Gastrocnemius medialis (tissue), 4 donors: ENCODE data around the gene GMFB. TPM values are rescaled to one million over a fixed set of nuclear protein-coding genes. Genes with fewer than 3 reads are reported as not detected.

Experiments used
- ATAC-seq, 2 donors: fragments of 150-250 bp; one replicate each; pipeline ENCODE4 v1.9.1; 2016
- DNase-seq, 2 donors: peaks; one replicate each; pipeline ENCODE4 v3.0.0-alpha.2; 2019
- H3K27ac ChIP-seq, 4 donors: fragments of 200-600 bp; sonication (generic); 1 replicate in 1 of 4; 2 replicates in 3 of 4; pipeline ENCODE4 v1.5.1; 2016 to 2018; ENCODE audit warnings: mild to moderate bottlenecking in 2 of 4, moderate library complexity in 1 of 4
- H3K27me3 ChIP-seq, 3 donors: fragments of 200-600 bp; sonication (generic) in 2 of 3; 1 replicate in 1 of 3; 2 replicates in 2 of 3; pipeline versions ENCODE4 v1.5.1 to v1.6.0; 2016 to 2019; ENCODE audit warnings: mild to moderate bottlenecking in 1 of 3, moderate library complexity in 1 of 3
- H3K36me3 ChIP-seq, 2 donors: fragments of 200-600 bp; sonication (generic) in 1 of 2; one replicate each; pipeline ENCODE4 v1.5.1; 2017 to 2018
- H3K4me1 ChIP-seq, 2 donors: fragments of 200-600 bp; sonication (generic) in 1 of 2; one replicate each; pipeline ENCODE4 v1.5.1; 2016 to 2017; ENCODE audit warnings: mild to moderate bottlenecking in 2 of 2
- H3K4me3 ChIP-seq, 4 donors: fragments of 200-600 bp; sonication (generic) in 3 of 4; 1 replicate in 1 of 4; 2 replicates in 3 of 4; pipeline ENCODE4 v1.5.1; 2016 to 2019; ENCODE audit warnings: mild to moderate bottlenecking in 2 of 4
- H3K9me3 ChIP-seq, 3 donors: fragments of 200-600 bp; sonication (generic) in 2 of 3; 1 replicate in 1 of 3; 2 replicates in 2 of 3; pipeline ENCODE4 v1.5.1; 2016 to 2019
- POLR2A ChIP-seq, 2 donors: fragments of 450-650 bp; IDR thresholded peaks; one replicate each; pipeline ENCODE4 v1.6.1; 2017; ENCODE audit warnings: antibody characterized with exemption in 2 of 2, mild to moderate bottlenecking in 2 of 2, moderate library complexity in 2 of 2
- in situ Hi-C, 4 donors: fragments of 200-750 bp; cut with MboI; loops; one replicate each; pipeline versions ENCODE4 v1.15.0 to v1.8.0; 2017; ENCODE audit warnings: low sequenced_read_pairs in 4 of 4
- intact Hi-C: fragments of 100-400 bp; cut with DNase I; formaldehyde crosslinking; loops from one replicate; pipeline ENCODE4 v1.15.1; 2023; ENCODE audit warnings: low total_unique reads
- total RNA-seq, 4 donors: library from RNA; depleted of rRNA; stranded (reverse); fragments of >200 nt; gene quantifications; one replicate each; pipeline versions ENCODE4 v1.1.0 to v1.2.3, GENCODE V29; 2016
- TF ChIP-seq, protein P1 (sequence below), 5 experiments: fragments of 450-650 bp in 3 of 5; fragments of 200-600 bp in 2 of 5; sonication (generic) in 2 of 5; IDR thresholded peaks in 4 of 5; conservative IDR thresholded peaks in 1 of 5; 1 replicate in 4 of 5; 2 replicates in 1 of 5; pipeline ENCODE4 v1.5.1; 2016 to 2019; ENCODE audit warnings: antibody characterized with exemption in 5 of 5, mild to moderate bottlenecking in 3 of 5, moderate library complexity in 3 of 5

GMFB gene
- total RNA-seq, 4 donors from 2014 or later = 5.0 to 21.7 (median 7.3) TPM

DNA sequence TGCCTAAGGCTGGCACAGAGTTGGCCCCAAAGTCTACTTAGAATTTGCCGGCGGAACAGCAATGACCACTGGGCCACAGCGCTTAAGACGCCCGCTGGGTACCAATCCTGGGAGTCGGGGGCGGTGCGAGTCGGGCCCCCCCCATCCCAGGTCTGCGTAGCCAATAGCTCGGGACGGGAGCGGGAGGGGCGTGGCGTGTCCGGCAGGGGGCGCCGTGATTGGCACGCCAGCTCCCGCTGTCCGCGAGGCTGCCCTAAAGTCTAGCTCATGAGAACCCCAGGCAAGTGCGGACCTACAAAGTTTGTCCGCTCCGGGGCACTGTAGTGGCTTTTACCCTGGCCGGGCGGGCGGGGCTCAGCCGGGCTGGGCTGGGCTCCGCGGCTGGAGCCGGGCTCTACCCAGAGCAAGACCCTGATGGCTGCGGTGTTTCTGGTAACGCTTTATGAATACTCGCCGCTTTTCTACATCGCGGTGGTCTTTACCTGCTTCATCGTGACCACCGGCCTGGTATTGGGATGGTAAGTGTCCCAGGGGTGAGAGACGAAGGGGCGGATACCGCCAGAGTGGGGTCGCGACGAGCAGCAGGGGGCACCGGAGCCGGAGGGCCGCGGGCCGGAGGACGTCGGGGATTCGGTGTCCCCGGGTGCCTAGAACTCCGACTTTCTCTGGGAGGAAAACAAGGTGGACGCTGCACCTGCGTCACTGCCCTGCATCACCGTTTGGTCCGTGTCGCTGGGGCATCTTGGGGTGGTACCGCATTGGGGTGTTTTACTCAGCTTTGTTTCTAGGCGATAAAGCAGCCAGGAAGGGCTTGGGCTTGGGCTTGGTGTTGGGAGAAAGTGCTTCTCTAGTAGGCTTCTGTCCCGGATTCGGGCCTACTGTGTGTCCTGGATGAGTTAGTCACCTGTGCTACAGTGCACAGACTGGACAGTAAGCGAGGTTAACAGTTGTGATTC lies 21.0 kb upstream of the GMFB start, which contains the start of gene CGRRF1:
Gene CGRRF1 (plus strand): TSS at position 361 of the 956 bp plus-strand sequence. CDS start 54 bp downstream, at position 415.
- H3K9me3 ChIP-seq = no peaks in the 10 kb centered on the region
- intact Hi-C loops = loop anchor here (1.0 to 5.0 kb wide), 3 partner anchors 21 to 69 kb away; partner anchors contain the start of gene CNIH1
- DNase-seq (peak; percentile 97 to 98), ATAC-seq (peak; percentile 97 to 100)
- H3K27ac ChIP-seq = peak within 1 kb of the TSS; percentile 91 to 93 (median 92)
- H3K36me3 ChIP-seq = no peaks in the 10 kb centered on the region
- TF ChIP-seq, protein P1, sequence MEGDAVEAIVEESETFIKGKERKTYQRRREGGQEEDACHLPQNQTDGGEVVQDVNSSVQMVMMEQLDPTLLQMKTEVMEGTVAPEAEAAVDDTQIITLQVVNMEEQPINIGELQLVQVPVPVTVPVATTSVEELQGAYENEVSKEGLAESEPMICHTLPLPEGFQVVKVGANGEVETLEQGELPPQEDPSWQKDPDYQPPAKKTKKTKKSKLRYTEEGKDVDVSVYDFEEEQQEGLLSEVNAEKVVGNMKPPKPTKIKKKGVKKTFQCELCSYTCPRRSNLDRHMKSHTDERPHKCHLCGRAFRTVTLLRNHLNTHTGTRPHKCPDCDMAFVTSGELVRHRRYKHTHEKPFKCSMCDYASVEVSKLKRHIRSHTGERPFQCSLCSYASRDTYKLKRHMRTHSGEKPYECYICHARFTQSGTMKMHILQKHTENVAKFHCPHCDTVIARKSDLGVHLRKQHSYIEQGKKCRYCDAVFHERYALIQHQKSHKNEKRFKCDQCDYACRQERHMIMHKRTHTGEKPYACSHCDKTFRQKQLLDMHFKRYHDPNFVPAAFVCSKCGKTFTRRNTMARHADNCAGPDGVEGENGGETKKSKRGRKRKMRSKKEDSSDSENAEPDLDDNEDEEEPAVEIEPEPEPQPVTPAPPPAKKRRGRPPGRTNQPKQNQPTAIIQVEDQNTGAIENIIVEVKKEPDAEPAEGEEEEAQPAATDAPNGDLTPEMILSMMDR (IDR thresholded peaks at IDR 0.05 in 4 of 5, conservative IDR thresholded peaks at IDR 0.05 in 1 of 5) = peak; percentile 24 to 90 (median 88)
- TF ChIP-seq POLR2A (IDR thresholded peaks at IDR 0.05) = peak; percentile 66 to 74
- in situ Hi-C loops = no loop called here
- H3K4me1 ChIP-seq = peaks cover 30 to 33% of the 10 kb centered on the region in 2 donors
- H3K4me3 ChIP-seq = peak within 1 kb of the TSS; percentile 96 to 100 (median 99)
- H3K27me3 ChIP-seq = no peaks in the 10 kb centered on the region

DNA sequence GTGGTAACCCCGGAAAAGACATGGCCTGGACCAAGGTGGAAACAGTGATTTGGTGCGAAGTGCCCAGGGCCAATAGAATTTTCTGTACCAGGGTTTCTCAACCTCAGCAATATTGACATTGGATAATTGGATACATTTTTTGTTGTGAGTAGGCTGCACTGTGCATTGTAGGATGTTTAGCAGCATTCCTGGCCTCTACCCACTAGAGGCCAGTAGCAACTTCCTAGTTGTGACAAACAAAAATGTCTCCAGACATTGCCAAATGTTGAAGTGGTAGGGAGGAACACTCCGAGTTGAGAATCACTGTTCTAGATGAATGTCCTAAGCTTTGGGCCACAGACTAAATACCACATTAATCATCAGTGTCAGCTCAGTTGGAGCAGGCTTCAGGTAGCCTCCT lies 14.7 kb upstream of the GMFB start:
- in situ Hi-C loops (no loop called here), intact Hi-C loops (no loop called here)
- no peak for ATAC-seq
- no peaks in the 10 kb centered on the region for H3K27me3 ChIP-seq
- no peak overlapping the region for H3K27ac ChIP-seq
- DNase-seq = no peak
- no peaks in the 10 kb centered on the region for H3K4me1 ChIP-seq
- H3K9me3 ChIP-seq = no peaks in the 10 kb centered on the region
- H3K36me3 ChIP-seq = no peaks in the 10 kb centered on the region
- H3K4me3 ChIP-seq = no peak overlapping the region
- TF ChIP-seq, protein P1 (IDR thresholded peaks at IDR 0.05 in 4 of 5, conservative IDR thresholded peaks at IDR 0.05 in 1 of 5) = no peak
- no peak for TF ChIP-seq POLR2A (IDR thresholded peaks at IDR 0.05)

DNA sequence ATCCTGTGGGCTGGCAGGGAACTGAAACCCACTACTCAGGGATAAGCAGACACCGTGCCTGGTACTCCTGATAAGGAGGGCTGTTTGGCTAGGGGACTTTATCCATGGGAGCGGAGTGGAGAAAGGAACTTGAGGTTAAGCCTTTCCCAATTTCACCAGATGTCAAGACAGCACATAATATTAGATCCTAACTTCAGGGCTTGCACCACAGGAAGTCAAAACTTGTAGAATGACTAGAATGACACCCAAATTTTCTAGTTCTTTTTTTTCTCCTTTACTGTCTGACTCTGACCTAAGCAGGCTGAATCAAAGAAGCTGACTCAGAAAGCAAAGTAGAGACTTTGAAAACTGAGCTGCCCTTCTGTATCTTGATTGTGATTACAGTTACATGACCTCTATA lies 13.8 kb upstream of the GMFB start:
- in situ Hi-C loops (no loop called here), intact Hi-C loops (no loop called here)
- Histone ChIP-seq H3K36me3 (no peaks in the 10 kb centered on the region), H3K27ac (no peak overlapping the region), H3K4me3 (no peak overlapping the region), H3K9me3 (no peaks in the 10 kb centered on the region), H3K27me3 (no peaks in the 10 kb centered on the region), H3K4me1 (no peaks in the 10 kb centered on the region)
- TF ChIP-seq POLR2A (IDR thresholded peaks at IDR 0.05) = no peak
- TF ChIP-seq, protein P1 (IDR thresholded peaks at IDR 0.05 in 4 of 5, conservative IDR thresholded peaks at IDR 0.05 in 1 of 5) = no peak
- DNase-seq (no peak), ATAC-seq (no peak)

DNA sequence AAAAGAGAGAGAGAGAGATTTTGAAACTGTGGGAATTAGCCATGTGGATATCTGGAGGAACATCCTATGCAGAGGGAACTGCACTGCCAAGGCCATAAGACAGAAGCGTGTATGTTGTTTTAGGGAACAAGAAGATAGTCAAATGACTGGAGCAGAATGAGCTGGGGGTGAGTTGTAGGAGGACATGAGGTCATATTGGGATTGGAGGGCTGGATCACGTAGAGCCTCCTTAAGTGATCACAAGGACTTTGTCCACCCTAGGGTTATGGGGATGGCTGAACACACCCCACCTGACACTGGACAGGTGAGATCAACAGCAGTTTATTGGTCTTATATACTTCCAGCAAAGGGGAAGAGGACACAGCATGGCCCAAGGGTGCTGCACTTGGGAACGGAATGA lies 12.7 kb upstream of the GMFB start:
- no peak overlapping the region for H3K4me3 ChIP-seq
- no peaks in the 10 kb centered on the region for H3K36me3 ChIP-seq
- no peaks in the 10 kb centered on the region for H3K27me3 ChIP-seq
- in situ Hi-C loops (no loop called here), intact Hi-C loops (no loop called here)
- no peaks in the 10 kb centered on the region for H3K4me1 ChIP-seq
- DNase-seq = no peak
- no peaks in the 10 kb centered on the region for H3K9me3 ChIP-seq
- TF ChIP-seq, protein P1 (IDR thresholded peaks at IDR 0.05 in 4 of 5, conservative IDR thresholded peaks at IDR 0.05 in 1 of 5) = no peak
- no peak for TF ChIP-seq POLR2A (IDR thresholded peaks at IDR 0.05)
- H3K27ac ChIP-seq = no peak overlapping the region
- ATAC-seq = no peak
